ENCODE measurements around the gene GNG4.

The GNG4 gene

GRCh38 chr1:235671992-235672391, 22.4 kb upstream of the GNG4 start:
- Histone ChIP-seq H3K4me1 (ENCODE audit: control insufficient read depth, insufficient read depth, low read length) (no peaks in the 10 kb centered on the region), H3K9ac (ENCODE audit: low read length in 2 of 2) (no peak overlapping the region), H3K4me3 (ENCODE audit: low read length in 2 of 2) (no peak overlapping the region), H3K27me3 (ENCODE audit: control insufficient read depth in 1 of 2, insufficient read depth in 2 of 2, low read length in 2 of 2) (no peaks in the 10 kb centered on the region), H3K27ac (ENCODE audit: low read length) (no peak overlapping the region), H3K9me3 (ENCODE audit: control insufficient read depth in 2 of 2, low read length in 2 of 2) (peaks cover 9 to 22% of the 10 kb centered on the region in 2 donors), H3K36me3 (ENCODE audit: control insufficient read depth in 2 of 2, insufficient read depth in 2 of 2, low read length in 2 of 2) (peaks cover 29 to 39% of the 10 kb centered on the region in 2 donors)

DNA sequence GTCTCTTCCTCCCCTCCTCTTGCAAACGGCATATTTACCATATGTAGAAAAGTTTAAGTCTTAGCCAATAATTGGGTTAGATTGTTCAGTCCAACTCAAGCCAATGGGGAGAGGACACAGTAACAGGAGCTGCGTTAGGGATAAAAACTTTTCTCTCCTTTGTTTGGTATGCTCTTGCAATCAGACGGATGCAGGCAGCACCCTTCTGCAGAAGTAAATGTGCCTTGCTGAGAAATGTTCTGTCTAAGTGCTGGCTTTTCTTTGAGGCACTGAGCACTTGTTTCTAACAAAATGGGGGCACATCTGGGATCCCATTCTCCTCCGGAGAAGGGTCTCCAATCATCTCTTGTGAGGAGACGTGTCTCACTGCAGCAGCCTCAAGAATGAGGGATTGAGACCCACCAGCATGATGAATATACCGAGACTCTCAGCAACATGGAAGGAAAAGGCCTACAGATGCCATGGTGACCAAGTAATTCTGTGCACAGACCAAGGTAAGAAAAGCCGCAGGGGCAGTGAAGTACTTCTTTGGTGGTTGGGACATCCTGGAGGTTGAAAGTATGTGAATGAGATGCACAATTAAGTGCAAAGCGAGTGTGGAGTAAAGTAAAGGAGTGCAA, 20.7 kb upstream of the GNG4 start:
- Histone ChIP-seq H3K27me3 (ENCODE audit: control insufficient read depth in 1 of 2, insufficient read depth in 2 of 2, low read length in 2 of 2) (no peaks in the 10 kb centered on the region), H3K36me3 (ENCODE audit: control insufficient read depth in 2 of 2, insufficient read depth in 2 of 2, low read length in 2 of 2) (peaks cover 23 to 24% of the 10 kb centered on the region in 2 donors), H3K4me3 (ENCODE audit: low read length in 2 of 2) (no peak overlapping the region), H3K27ac (ENCODE audit: low read length) (no peak overlapping the region), H3K9me3 (ENCODE audit: control insufficient read depth in 2 of 2, low read length in 2 of 2) (peaks cover 9 to 19% of the 10 kb centered on the region in 2 donors), H3K4me1 (ENCODE audit: control insufficient read depth, insufficient read depth, low read length) (no peaks in the 10 kb centered on the region), H3K9ac (ENCODE audit: low read length in 2 of 2) (no peak overlapping the region)

GRCh38 chr1:235669277-235669676, 19.7 kb upstream of the GNG4 start:
- Histone ChIP-seq H3K4me3 (ENCODE audit: low read length in 2 of 2) (no peak overlapping the region), H3K27me3 (ENCODE audit: control insufficient read depth in 1 of 2, insufficient read depth in 2 of 2, low read length in 2 of 2) (no peaks in the 10 kb centered on the region), H3K36me3 (ENCODE audit: control insufficient read depth in 2 of 2, insufficient read depth in 2 of 2, low read length in 2 of 2) (peaks cover 15 to 20% of the 10 kb centered on the region in 2 donors), H3K27ac (ENCODE audit: low read length) (no peak overlapping the region), H3K9me3 (ENCODE audit: control insufficient read depth in 2 of 2, low read length in 2 of 2) (peaks cover 9 to 17% of the 10 kb centered on the region in 2 donors), H3K4me1 (ENCODE audit: control insufficient read depth, insufficient read depth, low read length) (no peaks in the 10 kb centered on the region), H3K9ac (ENCODE audit: low read length in 2 of 2) (no peak overlapping the region)

- H3K36me3 ChIP-seq (ENCODE audit: control insufficient read depth in 2 of 2, insufficient read depth in 2 of 2, low read length in 2 of 2), result peaks cover 6 to 7% of the 10 kb centered on the region in 2 donors
Observed at GRCh38 chr1:235663628-235664027, 14.0 kb upstream of the GNG4 start.

GRCh38 chr1:235661568-235661967, 12.0 kb upstream of the GNG4 start:
- Histone ChIP-seq H3K4me3 (ENCODE audit: low read length in 2 of 2) (no peak overlapping the region), H3K27me3 (ENCODE audit: control insufficient read depth in 1 of 2, insufficient read depth in 2 of 2, low read length in 2 of 2) (no peaks in the 10 kb centered on the region), H3K4me1 (ENCODE audit: control insufficient read depth, insufficient read depth, low read length) (no peaks in the 10 kb centered on the region), H3K27ac (ENCODE audit: low read length) (no peak overlapping the region), H3K36me3 (ENCODE audit: control insufficient read depth in 2 of 2, insufficient read depth in 2 of 2, low read length in 2 of 2) (peaks cover 6 to 7% of the 10 kb centered on the region in 2 donors), H3K9me3 (ENCODE audit: control insufficient read depth in 2 of 2, low read length in 2 of 2) (no peaks in the 10 kb centered on the region), H3K9ac (ENCODE audit: low read length in 2 of 2) (no peak overlapping the region)

More at GRCh38 chr1:235663628-235664027, 14.0 kb upstream of the GNG4 start:
- H3K27me3 ChIP-seq (ENCODE audit: control insufficient read depth in 1 of 2, insufficient read depth in 2 of 2, low read length in 2 of 2), result no peaks in the 10 kb centered on the region
- no peak overlapping the region for H3K27ac ChIP-seq (ENCODE audit: low read length)
- H3K4me3 ChIP-seq (ENCODE audit: low read length in 2 of 2), result no peak overlapping the region
- no peak overlapping the region for H3K9ac ChIP-seq (ENCODE audit: low read length in 2 of 2)
- H3K4me1 ChIP-seq (ENCODE audit: control insufficient read depth, insufficient read depth, low read length), result no peaks in the 10 kb centered on the region
- H3K9me3 ChIP-seq (ENCODE audit: control insufficient read depth in 2 of 2, low read length in 2 of 2), result no peaks in the 10 kb centered on the region

DNA sequence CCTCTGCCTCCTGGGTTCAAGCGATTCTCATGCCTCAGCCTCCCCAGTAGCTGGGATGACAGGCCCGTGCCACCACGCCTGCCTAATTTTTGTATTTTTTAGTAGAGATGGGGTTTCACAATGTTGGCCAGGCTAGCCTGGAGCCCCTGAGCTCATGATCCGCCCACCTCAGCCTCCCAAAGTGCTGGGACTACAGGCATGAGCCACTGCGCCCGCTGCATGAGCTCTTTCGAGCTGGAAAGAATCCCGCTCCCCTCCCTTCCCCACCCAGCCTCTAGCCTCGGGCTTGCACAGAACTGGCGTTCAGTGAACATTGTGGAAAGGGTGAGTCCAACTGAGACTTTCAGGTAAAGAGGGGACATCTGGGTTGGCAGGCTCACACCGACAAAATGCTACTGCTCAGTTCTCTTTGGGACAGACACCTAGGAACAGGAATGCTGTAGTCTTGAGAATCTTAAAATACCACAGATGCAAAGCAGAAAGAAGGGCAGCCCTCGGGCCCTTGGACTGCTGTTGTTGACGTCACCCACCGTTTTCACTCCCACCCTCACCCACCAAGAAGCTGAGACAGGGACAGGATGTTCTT, 9.7 kb upstream of the GNG4 start:
- Histone ChIP-seq H3K27me3 (ENCODE audit: control insufficient read depth in 1 of 2, insufficient read depth in 2 of 2, low read length in 2 of 2) (peaks cover 0 to 3% of the 10 kb centered on the region in 2 donors), H3K27ac (ENCODE audit: low read length) (no peak overlapping the region), H3K9ac (ENCODE audit: low read length in 2 of 2) (no peak overlapping the region), H3K36me3 (ENCODE audit: control insufficient read depth in 2 of 2, insufficient read depth in 2 of 2, low read length in 2 of 2) (peaks cover 6 to 7% of the 10 kb centered on the region in 2 donors), H3K4me3 (ENCODE audit: low read length in 2 of 2) (no peak overlapping the region), H3K9me3 (ENCODE audit: control insufficient read depth in 2 of 2, low read length in 2 of 2) (no peaks in the 10 kb centered on the region), H3K4me1 (ENCODE audit: control insufficient read depth, insufficient read depth, low read length) (no peaks in the 10 kb centered on the region)

DNA sequence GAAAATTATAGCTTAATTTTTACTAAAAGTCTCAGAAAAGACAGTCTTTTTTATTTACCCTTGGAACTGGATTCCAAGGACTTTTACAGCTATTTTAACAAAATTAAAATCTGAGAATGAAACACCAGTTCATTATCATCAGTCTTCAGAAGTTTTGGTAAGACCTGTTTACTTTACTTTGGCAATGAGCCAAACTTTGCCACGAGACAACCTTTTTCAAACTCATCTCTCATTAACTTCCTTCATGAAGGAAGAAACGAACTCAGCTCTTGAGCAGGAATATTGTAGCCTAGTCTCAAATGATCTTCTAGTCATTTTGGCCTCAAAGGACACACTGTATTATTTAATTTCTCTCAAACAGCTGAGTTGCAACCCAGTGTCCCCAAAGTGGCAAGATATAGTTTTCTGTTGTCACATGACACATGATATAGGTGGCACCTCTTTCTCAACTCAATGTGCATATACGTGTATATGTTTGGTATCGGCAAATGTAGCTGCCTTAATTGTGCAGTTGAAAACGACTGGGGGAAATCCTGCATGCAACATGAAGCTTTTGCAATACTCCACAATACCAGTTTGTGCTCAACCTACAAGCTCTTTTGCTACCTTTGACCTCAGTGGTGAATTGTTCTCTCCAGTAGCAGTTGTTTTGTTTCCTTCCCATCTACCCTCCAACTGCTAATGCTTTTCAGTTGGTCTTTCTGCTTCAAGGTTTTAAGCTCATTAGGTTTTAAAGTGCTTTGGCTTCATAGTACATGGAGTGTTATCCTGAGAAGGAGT, 8.4 kb upstream of the GNG4 start:
- Histone ChIP-seq H3K36me3 (ENCODE audit: control insufficient read depth in 2 of 2, insufficient read depth in 2 of 2, low read length in 2 of 2) (peaks cover 0 to 3% of the 10 kb centered on the region in 2 donors), H3K9ac (ENCODE audit: low read length in 2 of 2) (no peak overlapping the region), H3K4me3 (ENCODE audit: low read length in 2 of 2) (no peak overlapping the region), H3K27me3 (ENCODE audit: control insufficient read depth in 1 of 2, insufficient read depth in 2 of 2, low read length in 2 of 2) (peaks cover 0 to 3% of the 10 kb centered on the region in 2 donors), H3K27ac (ENCODE audit: low read length) (no peak overlapping the region), H3K4me1 (ENCODE audit: control insufficient read depth, insufficient read depth, low read length) (no peaks in the 10 kb centered on the region), H3K9me3 (ENCODE audit: control insufficient read depth in 2 of 2, low read length in 2 of 2) (no peaks in the 10 kb centered on the region)

DNA sequence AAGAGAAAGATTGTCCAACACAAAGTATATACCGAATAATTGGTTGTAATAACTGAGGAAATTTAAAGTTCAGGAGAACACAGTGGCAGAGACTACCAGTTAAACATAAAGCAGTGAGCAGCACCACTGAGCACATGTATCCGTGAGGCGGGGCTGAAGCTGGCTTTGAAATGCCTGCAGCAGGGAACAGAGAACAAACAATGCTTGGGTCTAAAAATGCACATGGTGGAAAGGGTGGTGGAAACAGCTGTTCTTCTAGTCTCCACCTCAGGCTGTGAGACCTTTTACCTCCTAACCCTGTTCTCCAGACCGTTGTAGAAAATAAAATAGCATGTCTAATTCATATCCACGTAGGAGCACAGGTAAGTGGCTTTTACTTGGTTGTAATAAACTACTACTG, 7.7 kb upstream of the GNG4 start:
- Histone ChIP-seq H3K9ac (ENCODE audit: low read length in 2 of 2) (no peak overlapping the region), H3K27me3 (ENCODE audit: control insufficient read depth in 1 of 2, insufficient read depth in 2 of 2, low read length in 2 of 2) (peaks cover 2 to 8% of the 10 kb centered on the region in 2 donors), H3K4me1 (ENCODE audit: control insufficient read depth, insufficient read depth, low read length) (no peaks in the 10 kb centered on the region), H3K27ac (ENCODE audit: low read length) (no peak overlapping the region), H3K36me3 (ENCODE audit: control insufficient read depth in 2 of 2, insufficient read depth in 2 of 2, low read length in 2 of 2) (peaks cover 0 to 3% of the 10 kb centered on the region in 2 donors), H3K4me3 (ENCODE audit: low read length in 2 of 2) (no peak overlapping the region), H3K9me3 (ENCODE audit: control insufficient read depth in 2 of 2, low read length in 2 of 2) (no peaks in the 10 kb centered on the region)

DNA sequence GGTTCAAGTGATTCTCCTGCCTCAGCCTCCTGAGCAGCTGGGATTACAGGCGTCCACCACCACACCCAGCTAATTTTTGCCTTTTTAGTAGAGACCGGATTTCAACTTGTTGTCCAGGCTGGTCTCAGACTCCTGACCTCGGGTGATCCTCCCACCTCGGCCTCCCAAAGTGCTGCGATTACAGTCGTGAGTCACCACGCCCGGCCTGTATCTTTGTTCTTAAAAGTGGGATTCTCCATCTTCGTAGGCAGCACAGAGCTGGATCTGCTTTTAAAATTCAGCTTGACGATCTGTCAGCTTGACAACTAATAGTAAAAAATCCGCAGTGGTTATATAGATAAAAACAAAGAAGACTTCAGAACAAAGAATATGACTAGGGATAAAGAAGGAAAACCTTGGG, 2.8 kb upstream of the GNG4 start:
- peaks cover 26 to 42% of the 10 kb centered on the region in 2 donors for H3K27me3 ChIP-seq (ENCODE audit: control insufficient read depth in 1 of 2, insufficient read depth in 2 of 2, low read length in 2 of 2)
- no peaks in the 10 kb centered on the region for H3K36me3 ChIP-seq (ENCODE audit: control insufficient read depth in 2 of 2, insufficient read depth in 2 of 2, low read length in 2 of 2)
- H3K27ac ChIP-seq (ENCODE audit: low read length), result no peak overlapping the region
- no peaks in the 10 kb centered on the region for H3K9me3 ChIP-seq (ENCODE audit: control insufficient read depth in 2 of 2, low read length in 2 of 2)
- no peak overlapping the region for H3K9ac ChIP-seq (ENCODE audit: low read length in 2 of 2)
- no peak overlapping the region for H3K4me3 ChIP-seq (ENCODE audit: low read length in 2 of 2)
- peaks cover 20% of the 10 kb centered on the region for H3K4me1 ChIP-seq (ENCODE audit: control insufficient read depth, insufficient read depth, low read length)

- Histone ChIP-seq H3K9ac (ENCODE audit: low read length in 2 of 2) (no peak overlapping the region), H3K4me3 (ENCODE audit: low read length in 2 of 2) (no peak overlapping the region), H3K27me3 (ENCODE audit: control insufficient read depth in 1 of 2, insufficient read depth in 2 of 2, low read length in 2 of 2) (peaks cover 30 to 42% of the 10 kb centered on the region in 2 donors), H3K27ac (ENCODE audit: low read length) (no peak overlapping the region), H3K4me1 (ENCODE audit: control insufficient read depth, insufficient read depth, low read length) (peaks cover 20% of the 10 kb centered on the region), H3K9me3 (ENCODE audit: control insufficient read depth in 2 of 2, low read length in 2 of 2) (no peaks in the 10 kb centered on the region), H3K36me3 (ENCODE audit: control insufficient read depth in 2 of 2, insufficient read depth in 2 of 2, low read length in 2 of 2) (no peaks in the 10 kb centered on the region)
Observed at GRCh38 chr1:235651170-235651806, 1.7 kb upstream of the GNG4 start.

All from stomach smooth muscle (tissue), 2 donors.